ENCODE data around the gene EIF4E2. TPM values are rescaled to one million over a fixed set of nuclear protein-coding genes. Genes with fewer than 3 reads are reported as not detected.
A peak's percentile ranks its signal among the peaks of the same experiment; 100 is the strongest.

The EIF4E2 gene
- total RNA-seq, 6 donors from 2014 or later: 24.1 to 96.4 (median 57.2) TPM

DNA sequence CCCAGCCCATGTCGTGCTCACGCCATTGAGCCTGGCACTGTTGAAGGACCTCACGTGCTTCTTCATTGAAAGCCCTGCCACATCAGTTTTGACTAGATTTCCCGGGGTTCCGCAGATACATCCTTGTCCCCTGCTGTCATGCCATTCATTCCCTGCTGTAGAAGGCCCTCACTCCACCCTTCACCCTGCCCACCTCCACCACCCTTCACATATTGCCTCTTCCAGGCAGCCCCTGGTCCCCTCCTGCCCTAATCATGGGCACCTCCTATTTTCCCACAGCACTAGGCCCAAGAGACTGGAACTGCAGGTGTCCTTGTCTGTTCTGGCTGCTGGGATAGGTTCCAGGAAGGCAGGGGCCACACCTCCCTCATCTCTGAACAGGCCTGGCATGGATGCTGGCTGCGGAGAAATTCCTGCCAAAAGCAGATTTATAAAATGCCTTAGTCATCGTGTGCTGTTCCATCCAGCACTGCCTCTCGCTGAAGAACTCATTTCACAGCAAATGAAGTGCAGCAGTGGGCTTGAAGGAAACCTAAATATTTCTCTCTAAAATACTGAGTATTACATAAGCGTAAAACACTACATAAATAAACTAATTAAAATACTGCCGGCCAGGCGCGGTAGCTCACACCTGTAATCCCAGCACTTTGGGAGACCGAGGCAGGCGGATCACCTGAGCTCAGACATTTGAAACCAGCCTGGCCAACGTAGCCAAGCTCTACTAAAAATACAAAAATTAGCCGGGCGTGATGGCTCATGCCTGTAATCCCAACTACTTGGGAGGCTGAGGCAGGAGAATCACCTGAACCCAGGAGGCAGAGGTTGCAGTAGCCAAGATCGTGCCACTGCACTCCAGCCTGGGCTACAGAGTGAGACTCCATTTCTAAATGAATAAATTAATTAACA, 38.4 kb downstream of the EIF4E2 start:
- WGBS, 2 donors: 76 to 81% methylated on average over 18 of the region's 18 CpGs
- Histone ChIP-seq H3K27me3 (no peaks in the 10 kb centered on the region), H3K4me1 (peaks cover 0 to 6% (median 1%) of the 10 kb centered on the region in 4 donors), H3K36me3 (no peaks in the 10 kb centered on the region), H3K9me3 (no peaks in the 10 kb centered on the region), H3K4me3 (no peak overlapping the region), H3K27ac (no peak overlapping the region)
- DNase-seq: peak in 1 of 2 donors; percentile 61
- peak; percentile 64 to 65 for ATAC-seq (ENCODE audit: low FRiP score in 2 of 2)
- TF ChIP-seq, protein P1, sequence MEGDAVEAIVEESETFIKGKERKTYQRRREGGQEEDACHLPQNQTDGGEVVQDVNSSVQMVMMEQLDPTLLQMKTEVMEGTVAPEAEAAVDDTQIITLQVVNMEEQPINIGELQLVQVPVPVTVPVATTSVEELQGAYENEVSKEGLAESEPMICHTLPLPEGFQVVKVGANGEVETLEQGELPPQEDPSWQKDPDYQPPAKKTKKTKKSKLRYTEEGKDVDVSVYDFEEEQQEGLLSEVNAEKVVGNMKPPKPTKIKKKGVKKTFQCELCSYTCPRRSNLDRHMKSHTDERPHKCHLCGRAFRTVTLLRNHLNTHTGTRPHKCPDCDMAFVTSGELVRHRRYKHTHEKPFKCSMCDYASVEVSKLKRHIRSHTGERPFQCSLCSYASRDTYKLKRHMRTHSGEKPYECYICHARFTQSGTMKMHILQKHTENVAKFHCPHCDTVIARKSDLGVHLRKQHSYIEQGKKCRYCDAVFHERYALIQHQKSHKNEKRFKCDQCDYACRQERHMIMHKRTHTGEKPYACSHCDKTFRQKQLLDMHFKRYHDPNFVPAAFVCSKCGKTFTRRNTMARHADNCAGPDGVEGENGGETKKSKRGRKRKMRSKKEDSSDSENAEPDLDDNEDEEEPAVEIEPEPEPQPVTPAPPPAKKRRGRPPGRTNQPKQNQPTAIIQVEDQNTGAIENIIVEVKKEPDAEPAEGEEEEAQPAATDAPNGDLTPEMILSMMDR (IDR thresholded peaks at IDR 0.05): no peak
- no peak for TF ChIP-seq POLR2AphosphoS5 (IDR thresholded peaks at IDR 0.05)
- no peak for TF ChIP-seq EP300 (IDR thresholded peaks at IDR 0.05)
- no peak for TF ChIP-seq POLR2A (IDR thresholded peaks at IDR 0.05)

DNA sequence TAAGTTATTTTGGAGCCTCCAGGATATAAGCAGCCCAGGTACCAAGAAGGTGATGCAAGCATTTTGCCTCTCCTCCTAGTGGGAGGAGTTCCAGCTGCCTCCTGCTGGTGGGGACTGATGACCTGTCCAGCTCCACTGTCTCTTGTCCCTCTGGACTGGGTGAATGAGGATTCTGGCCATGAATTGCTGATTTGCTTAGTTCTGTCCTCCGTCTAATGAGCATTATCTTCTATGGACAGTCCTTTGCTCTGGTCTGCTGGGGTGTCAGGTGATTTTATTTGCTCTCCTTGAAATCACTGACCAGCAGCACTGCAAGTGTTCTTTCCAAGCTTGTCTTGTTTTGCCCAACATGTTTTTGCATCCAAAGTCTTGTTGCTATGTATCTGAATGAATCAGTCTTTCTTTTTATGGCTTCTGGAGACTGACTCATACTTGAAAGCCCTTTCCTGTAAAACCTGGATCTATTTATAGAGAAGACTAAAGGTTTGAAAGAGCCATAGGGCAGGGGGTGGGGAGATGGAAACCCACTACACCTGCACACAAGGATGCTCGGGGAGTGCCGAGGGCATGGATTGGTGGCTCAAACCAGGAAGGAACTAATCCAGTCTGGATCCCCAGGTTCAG, 42.4 kb downstream of the EIF4E2 start:
- Histone ChIP-seq H3K27ac (no peak overlapping the region), H3K4me3 (no peak overlapping the region), H3K4me1 (peaks cover 0 to 6% (median 1%) of the 10 kb centered on the region in 4 donors), H3K36me3 (no peaks in the 10 kb centered on the region), H3K9me3 (no peaks in the 10 kb centered on the region), H3K27me3 (no peaks in the 10 kb centered on the region)
- ATAC-seq (ENCODE audit: low FRiP score in 2 of 2) (no peak), DNase-seq (no peak)
- TF ChIP-seq POLR2AphosphoS5 (IDR thresholded peaks at IDR 0.05): no peak
- TF ChIP-seq POLR2A (IDR thresholded peaks at IDR 0.05): no peak
- TF ChIP-seq, protein P1 (IDR thresholded peaks at IDR 0.05): no peak
- WGBS, 2 donors: 88 to 100% methylated on average over 3 of the region's 3 CpGs

DNA sequence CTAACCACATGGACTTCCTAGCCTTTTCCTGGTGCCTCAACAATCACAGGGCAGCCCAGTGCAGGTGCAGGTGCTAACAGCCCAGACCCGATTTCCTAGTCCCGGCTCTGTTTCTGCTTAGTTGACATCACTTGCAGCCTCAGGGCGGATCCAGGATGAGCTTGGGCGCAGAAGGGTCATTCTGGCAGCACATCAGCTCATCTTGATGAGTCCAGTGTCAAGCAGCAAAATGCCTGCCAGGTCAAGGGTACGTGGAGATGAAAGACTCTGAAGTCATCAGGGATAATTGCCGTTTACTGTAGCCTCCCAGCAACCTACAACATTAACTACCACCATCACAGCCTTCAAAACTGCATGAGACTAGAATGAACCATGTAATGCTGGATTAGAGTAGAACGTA, 43.5 kb downstream of the EIF4E2 start:
- TF ChIP-seq POLR2AphosphoS5 (IDR thresholded peaks at IDR 0.05) (no peak), EP300 (IDR thresholded peaks at IDR 0.05) (no peak), POLR2A (IDR thresholded peaks at IDR 0.05) (no peak)
- TF ChIP-seq, protein P1 (IDR thresholded peaks at IDR 0.05): no peak
- no peaks in the 10 kb centered on the region for H3K9me3 ChIP-seq
- no peak overlapping the region for H3K27ac ChIP-seq
- no peak for ATAC-seq (ENCODE audit: low FRiP score in 2 of 2)
- peaks cover 0 to 3% (median under 1%) of the 10 kb centered on the region in 4 donors for H3K4me1 ChIP-seq
- no peak for DNase-seq
- H3K27me3 ChIP-seq: no peaks in the 10 kb centered on the region
- 75 to 92% methylated on average over 7 of the region's 7 CpGs for WGBS, 2 donors
- no peak overlapping the region for H3K4me3 ChIP-seq
- no peaks in the 10 kb centered on the region for H3K36me3 ChIP-seq

DNA sequence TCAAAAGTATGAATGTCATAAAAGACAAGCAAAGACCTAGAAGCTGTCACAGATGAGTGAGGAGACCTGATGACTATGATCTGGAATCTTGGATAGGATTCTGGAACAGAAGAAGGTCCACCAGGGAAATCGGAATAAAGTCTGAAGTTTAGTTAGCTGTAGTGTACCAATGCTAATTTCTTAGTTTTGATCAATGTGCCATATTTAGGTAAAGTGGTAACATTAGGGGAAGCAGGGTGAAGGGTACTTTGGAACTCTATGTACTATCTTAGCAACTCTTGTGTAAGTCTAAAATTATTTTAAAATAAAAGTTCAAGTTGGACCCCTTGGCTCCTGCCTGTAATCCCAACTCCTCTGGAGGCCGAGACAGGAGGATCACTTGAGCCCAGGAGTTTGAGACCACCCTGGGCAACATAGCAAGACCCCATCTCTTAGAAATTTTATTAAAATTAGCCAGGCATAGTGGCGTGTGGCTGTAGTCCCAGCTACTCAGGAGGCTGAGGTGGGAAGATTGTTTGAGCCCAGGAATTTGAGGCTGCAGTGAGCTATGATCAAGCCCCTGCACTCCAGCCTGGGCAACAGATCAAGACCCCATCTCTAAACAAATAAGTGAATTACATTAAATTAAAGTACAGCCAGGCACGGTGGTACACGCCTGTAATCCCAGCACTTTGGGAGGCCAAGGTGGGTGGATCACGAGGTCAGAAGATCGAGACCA, 47.0 kb downstream of the EIF4E2 start:
- no peak overlapping the region for H3K4me3 ChIP-seq
- no peaks in the 10 kb centered on the region for H3K9me3 ChIP-seq
- ATAC-seq (ENCODE audit: low FRiP score in 2 of 2) (no peak), DNase-seq (no peak)
- H3K27ac ChIP-seq: no peak overlapping the region
- H3K4me1 ChIP-seq: no peaks in the 10 kb centered on the region
- H3K27me3 ChIP-seq: no peaks in the 10 kb centered on the region
- TF ChIP-seq EP300 (IDR thresholded peaks at IDR 0.05): no peak
- TF ChIP-seq POLR2A (IDR thresholded peaks at IDR 0.05): no peak
- no peak for TF ChIP-seq POLR2AphosphoS5 (IDR thresholded peaks at IDR 0.05)
- TF ChIP-seq, protein P1 (IDR thresholded peaks at IDR 0.05): no peak
- 81 to 91% methylated on average over 7 of the region's 7 CpGs for WGBS, 2 donors
- H3K36me3 ChIP-seq: no peaks in the 10 kb centered on the region

Data from upper lobe of left lung (tissue), 6 donors.